HEK293 (cell line): ENCODE results near the gene COL5A1.

Experiments
- BCL11B ChIP-seq: fragments of 450-650 bp; formaldehyde crosslinking; IDR thresholded peaks from 2 replicates; pipeline ENCODE4 v1.5.1; 2016; ENCODE audit warnings: low read depth, missing biosample characterization, missing genetic modification characterization
- ZNF138 ChIP-seq: fragments of 450-650 bp; formaldehyde crosslinking; IDR thresholded peaks from 2 replicates; pipeline ENCODE4 v1.5.1; 2016; ENCODE audit warnings: missing biosample characterization, missing genetic modification characterization, borderline replicate concordance

DNA sequence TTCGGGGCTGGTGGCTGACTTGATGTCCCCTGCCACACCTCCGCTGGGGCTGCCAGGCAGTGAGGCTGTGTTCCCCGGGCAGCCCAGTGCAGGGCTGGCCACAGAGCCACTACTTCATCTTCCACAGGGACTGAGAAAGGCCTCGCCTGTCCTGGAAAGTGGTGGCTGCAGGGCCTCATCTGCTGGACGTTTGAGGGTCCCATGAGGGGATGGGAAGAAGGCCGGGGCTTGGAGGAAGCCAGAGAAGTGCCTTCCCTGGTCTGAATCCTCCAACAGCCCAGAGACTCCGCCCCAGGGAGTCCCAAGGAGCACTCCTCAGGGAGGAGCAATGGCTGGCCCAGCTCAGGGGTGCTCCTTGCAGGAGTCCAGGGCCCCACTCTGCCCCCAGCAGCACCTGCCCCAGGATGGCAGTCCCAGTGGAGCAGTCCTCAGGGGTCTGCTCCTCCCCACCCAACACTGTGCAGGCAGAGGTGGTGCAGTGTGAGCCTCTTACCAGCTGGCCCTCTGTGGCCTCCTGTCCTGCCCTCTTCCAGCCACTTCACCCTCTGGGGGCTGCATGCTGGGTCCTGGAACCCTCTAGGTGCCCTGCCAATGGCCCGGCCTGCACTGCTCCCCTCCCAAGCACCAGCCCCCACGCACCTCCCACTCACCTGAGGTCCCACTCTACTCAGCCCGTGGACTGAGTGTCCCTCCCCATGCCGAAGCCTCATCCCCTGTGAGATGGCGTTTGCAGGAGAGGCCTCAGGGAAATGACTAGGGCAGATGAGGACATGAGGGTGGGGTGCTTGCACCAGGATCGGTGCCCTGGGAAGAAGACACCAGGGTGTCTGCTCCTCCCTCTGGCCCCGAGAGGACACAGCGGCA lies 47.3 kb upstream of the COL5A1 start:
- TF ChIP-seq BCL11B (tag by site-specific recombination), result no peak
- no peak for TF ChIP-seq ZNF138
